GM23338 (cell line): ENCODE results near the gene HS6ST1. TPM values are rescaled to one million over a fixed set of nuclear protein-coding genes. Genes with fewer than 3 reads are reported as not detected.

Source experiments
- ATAC-seq: fragments of 200-7000 bp; cut with Tn5 transposase; 3 replicates; pipeline ENCODE4 v1.9.1; 2020
- DNase-seq: peaks from one replicate; pipeline ENCODE4 v3.0.0-alpha.2; 2015; ENCODE audit warnings: low spot score
- H2AFZ ChIP-seq: fragments of 200-600 bp; sonication (generic); 2 replicates; pipeline ENCODE4 v1.8.0; 2016; ENCODE audit warnings: antibody characterized with exemption, mild to moderate bottlenecking, moderate library complexity
- H3F3A ChIP-seq: fragments of 200-600 bp; sonication (generic); replicated peaks from 2 replicates; pipeline ENCODE4 v1.8.0; 2017; ENCODE audit warnings: antibody characterized with exemption, mixed run types, low read depth
- H3K27ac ChIP-seq: fragments of 200-600 bp; sonication (generic); 2 replicates; pipeline ENCODE4 v1.6.1; 2016; ENCODE audit warnings: low read depth
- H3K27me3 ChIP-seq: fragments of 200-600 bp; sonication (generic); 2 replicates; pipeline ENCODE4 v1.8.0; 2016; ENCODE audit warnings: mild to moderate bottlenecking, mixed run types, moderate library complexity; ENCODE audit not compliant: insufficient read depth
- H3K36me3 ChIP-seq: fragments of 200-600 bp; sonication (generic); 2 replicates; pipeline ENCODE4 v1.8.0; 2016; ENCODE audit warnings: mild to moderate bottlenecking; ENCODE audit not compliant: insufficient read depth
- H3K4me1 ChIP-seq: fragments of 200-600 bp; sonication (generic); 2 replicates; pipeline ENCODE4 v1.8.0; 2016; ENCODE audit warnings: mild to moderate bottlenecking, moderate library complexity; ENCODE audit not compliant: insufficient read depth
- H3K4me2 ChIP-seq: fragments of 200-600 bp; sonication (generic); 2 replicates; pipeline ENCODE4 v1.7.1; 2017; ENCODE audit warnings: mixed run types
- H3K4me3 ChIP-seq: fragments of 200-600 bp; sonication (generic); 2 replicates; pipeline ENCODE4 v1.6.1; 2016; ENCODE audit warnings: mixed run types
- H3K79me2 ChIP-seq: fragments of 200-600 bp; sonication (generic); replicated peaks from 2 replicates; pipeline ENCODE4 v1.8.0; 2017; ENCODE audit warnings: mild to moderate bottlenecking; ENCODE audit not compliant: insufficient read depth
- H3K9me2 ChIP-seq: fragments of 200-600 bp; sonication (generic); 2 replicates; pipeline ENCODE4 v1.8.0; 2017; ENCODE audit not compliant: insufficient read depth
- H4K20me1 ChIP-seq: fragments of 200-600 bp; sonication (generic); replicated peaks from 2 replicates; pipeline ENCODE4 v1.8.0; 2017; ENCODE audit warnings: mild to moderate bottlenecking; ENCODE audit not compliant: insufficient read depth
- H3K27ac Mint-ChIP-seq: 2 replicates; pipeline ENCODE4 v1.8.0; 2020; ENCODE audit warnings: inconsistent platforms, mild to moderate bottlenecking, moderate library complexity, mixed read lengths
- H3K27me3 Mint-ChIP-seq: 3 replicates; pipeline ENCODE4 v1.8.0; 2022; ENCODE audit warnings: low read depth, mild to moderate bottlenecking, moderate library complexity, mixed read lengths, inconsistent platforms; ENCODE audit not compliant: insufficient read depth, poor library complexity
- H3K36me3 Mint-ChIP-seq: 3 replicates; pipeline ENCODE4 v1.8.0; 2021; ENCODE audit warnings: low read depth, mild to moderate bottlenecking, inconsistent platforms, moderate library complexity, mixed read lengths
- H3K4me1 Mint-ChIP-seq: 3 replicates; pipeline ENCODE4 v1.8.0; 2020; ENCODE audit warnings: mild to moderate bottlenecking, inconsistent platforms, mixed read lengths
- H3K4me3 Mint-ChIP-seq: 3 replicates; pipeline ENCODE4 v1.8.0; 2021; ENCODE audit warnings: moderate library complexity, mild to moderate bottlenecking, inconsistent platforms, mixed read lengths
- H3K9me3 Mint-ChIP-seq: 3 replicates; pipeline ENCODE4 v1.8.0; 2020; ENCODE audit warnings: moderate library complexity, mild to moderate bottlenecking, inconsistent platforms, mixed read lengths
- EZH2 ChIP-seq: fragments of 200-600 bp; sonication (generic); IDR thresholded peaks from one replicate; pipeline ENCODE4 v1.8.0; 2017; ENCODE audit warnings: antibody characterized with exemption, mild to moderate bottlenecking, low read depth; ENCODE audit not compliant: unreplicated experiment
- EZH2phosphoT487 ChIP-seq: fragments of 200-600 bp; sonication (generic); IDR thresholded peaks from one replicate; pipeline ENCODE4 v1.8.1; 2018; ENCODE audit warnings: antibody characterized with exemption; ENCODE audit not compliant: unreplicated experiment
- NANOG ChIP-seq: IDR thresholded peaks from 2 replicates; pipeline ENCODE4 v1.6.1; 2016; ENCODE audit warnings: antibody characterized with exemption, borderline replicate concordance
- STAT1 ChIP-seq: IDR thresholded peaks from one replicate; pipeline ENCODE4 v1.6.1; 2016; ENCODE audit warnings: antibody characterized with exemption; ENCODE audit not compliant: unreplicated experiment
- polyA plus RNA-seq: library from polyadenylated mRNA; unstranded; fragments of >200 nt; fragmentation: Nextera tagmentation; extraction: Ambion mirVana; gene quantifications from 2 replicates; pipeline ENCODE4 v1.2.1, GENCODE V29; 2016
- total RNA-seq: library from RNA; depleted of rRNA; stranded (reverse); fragments of >200 nt; shearing (Covaris generic); gene quantifications from 2 replicates; pipeline ENCODE4 v1.2.3, GENCODE V29; 2014
- TF ChIP-seq, protein P1 (sequence below): fragments of 250-450 bp; sonication (Bioruptor Pico); IDR thresholded peaks from 2 replicates; pipeline ENCODE4 v1.5.0; 2020; ENCODE audit warnings: mild to moderate bottlenecking, moderate library complexity
- TF ChIP-seq, protein P2 (sequence below), 2 experiments: fragments of 200-600 bp in 1 of 2; sonication (generic) in 1 of 2; conservative IDR thresholded peaks; 2 replicates each; pipeline versions ENCODE4 v1.5.1 to v1.6.1; 2016 to 2017; ENCODE audit warnings: antibody characterized with exemption in 2 of 2, low read depth in 2 of 2, mild to moderate bottlenecking in 2 of 2, moderate library complexity in 1 of 2

The HS6ST1 gene
- total and polyA plus RNA-seq, 2 experiments from 2014 or later, result 21.1 to 106 TPM

DNA sequence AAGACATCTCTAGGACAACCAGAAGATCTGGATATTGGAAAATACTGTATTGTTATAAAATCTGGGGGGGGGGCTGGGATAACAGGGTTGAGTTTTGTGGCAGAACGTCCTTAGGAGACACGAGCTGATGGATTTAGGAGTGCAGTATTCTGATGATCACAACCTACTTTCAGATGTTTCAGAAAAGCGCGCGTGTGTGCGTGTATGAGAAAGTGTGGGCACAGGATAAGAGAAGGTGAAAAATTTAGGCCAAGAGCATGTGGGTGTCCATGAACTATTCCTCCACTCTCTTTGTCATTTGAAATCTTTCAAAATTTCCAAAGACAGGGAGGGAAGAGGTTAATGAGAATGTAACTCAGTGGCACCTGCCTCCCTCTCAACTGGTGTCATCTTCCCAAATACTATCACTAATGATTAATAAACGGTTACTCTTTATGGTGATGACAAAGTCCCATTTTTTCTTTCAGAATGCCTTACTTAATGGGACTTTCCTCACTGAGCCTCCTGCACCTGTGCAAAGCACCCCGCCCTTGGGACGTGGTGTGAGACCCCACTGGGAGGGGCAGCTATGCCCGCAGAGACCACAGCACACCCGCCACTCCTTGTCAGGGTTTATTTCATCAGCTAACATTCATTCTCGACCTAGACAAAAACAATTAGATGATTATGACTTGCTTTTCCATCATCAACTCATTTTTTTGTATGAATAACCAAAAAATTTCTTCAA lies 53.6 kb downstream of the HS6ST1 start:
- no peaks in the 10 kb centered on the region for H3K9me3 Mint-ChIP-seq
- H3K27ac ChIP-seq, result no peak overlapping the region
- H3K79me2 ChIP-seq, result no peaks in the 10 kb centered on the region
- H3K27me3 Mint-ChIP-seq, result peaks cover 24% of the 10 kb centered on the region
- ATAC-seq (no peak), DNase-seq (no peak)
- no peaks in the 10 kb centered on the region for H3K36me3 ChIP-seq
- no peak overlapping the region for H2AFZ ChIP-seq
- no peak overlapping the region for H3K4me3 ChIP-seq
- no peak overlapping the region for H3K4me2 ChIP-seq
- H3K9me2 ChIP-seq, result no peaks in the 10 kb centered on the region
- TF ChIP-seq, protein P1, sequence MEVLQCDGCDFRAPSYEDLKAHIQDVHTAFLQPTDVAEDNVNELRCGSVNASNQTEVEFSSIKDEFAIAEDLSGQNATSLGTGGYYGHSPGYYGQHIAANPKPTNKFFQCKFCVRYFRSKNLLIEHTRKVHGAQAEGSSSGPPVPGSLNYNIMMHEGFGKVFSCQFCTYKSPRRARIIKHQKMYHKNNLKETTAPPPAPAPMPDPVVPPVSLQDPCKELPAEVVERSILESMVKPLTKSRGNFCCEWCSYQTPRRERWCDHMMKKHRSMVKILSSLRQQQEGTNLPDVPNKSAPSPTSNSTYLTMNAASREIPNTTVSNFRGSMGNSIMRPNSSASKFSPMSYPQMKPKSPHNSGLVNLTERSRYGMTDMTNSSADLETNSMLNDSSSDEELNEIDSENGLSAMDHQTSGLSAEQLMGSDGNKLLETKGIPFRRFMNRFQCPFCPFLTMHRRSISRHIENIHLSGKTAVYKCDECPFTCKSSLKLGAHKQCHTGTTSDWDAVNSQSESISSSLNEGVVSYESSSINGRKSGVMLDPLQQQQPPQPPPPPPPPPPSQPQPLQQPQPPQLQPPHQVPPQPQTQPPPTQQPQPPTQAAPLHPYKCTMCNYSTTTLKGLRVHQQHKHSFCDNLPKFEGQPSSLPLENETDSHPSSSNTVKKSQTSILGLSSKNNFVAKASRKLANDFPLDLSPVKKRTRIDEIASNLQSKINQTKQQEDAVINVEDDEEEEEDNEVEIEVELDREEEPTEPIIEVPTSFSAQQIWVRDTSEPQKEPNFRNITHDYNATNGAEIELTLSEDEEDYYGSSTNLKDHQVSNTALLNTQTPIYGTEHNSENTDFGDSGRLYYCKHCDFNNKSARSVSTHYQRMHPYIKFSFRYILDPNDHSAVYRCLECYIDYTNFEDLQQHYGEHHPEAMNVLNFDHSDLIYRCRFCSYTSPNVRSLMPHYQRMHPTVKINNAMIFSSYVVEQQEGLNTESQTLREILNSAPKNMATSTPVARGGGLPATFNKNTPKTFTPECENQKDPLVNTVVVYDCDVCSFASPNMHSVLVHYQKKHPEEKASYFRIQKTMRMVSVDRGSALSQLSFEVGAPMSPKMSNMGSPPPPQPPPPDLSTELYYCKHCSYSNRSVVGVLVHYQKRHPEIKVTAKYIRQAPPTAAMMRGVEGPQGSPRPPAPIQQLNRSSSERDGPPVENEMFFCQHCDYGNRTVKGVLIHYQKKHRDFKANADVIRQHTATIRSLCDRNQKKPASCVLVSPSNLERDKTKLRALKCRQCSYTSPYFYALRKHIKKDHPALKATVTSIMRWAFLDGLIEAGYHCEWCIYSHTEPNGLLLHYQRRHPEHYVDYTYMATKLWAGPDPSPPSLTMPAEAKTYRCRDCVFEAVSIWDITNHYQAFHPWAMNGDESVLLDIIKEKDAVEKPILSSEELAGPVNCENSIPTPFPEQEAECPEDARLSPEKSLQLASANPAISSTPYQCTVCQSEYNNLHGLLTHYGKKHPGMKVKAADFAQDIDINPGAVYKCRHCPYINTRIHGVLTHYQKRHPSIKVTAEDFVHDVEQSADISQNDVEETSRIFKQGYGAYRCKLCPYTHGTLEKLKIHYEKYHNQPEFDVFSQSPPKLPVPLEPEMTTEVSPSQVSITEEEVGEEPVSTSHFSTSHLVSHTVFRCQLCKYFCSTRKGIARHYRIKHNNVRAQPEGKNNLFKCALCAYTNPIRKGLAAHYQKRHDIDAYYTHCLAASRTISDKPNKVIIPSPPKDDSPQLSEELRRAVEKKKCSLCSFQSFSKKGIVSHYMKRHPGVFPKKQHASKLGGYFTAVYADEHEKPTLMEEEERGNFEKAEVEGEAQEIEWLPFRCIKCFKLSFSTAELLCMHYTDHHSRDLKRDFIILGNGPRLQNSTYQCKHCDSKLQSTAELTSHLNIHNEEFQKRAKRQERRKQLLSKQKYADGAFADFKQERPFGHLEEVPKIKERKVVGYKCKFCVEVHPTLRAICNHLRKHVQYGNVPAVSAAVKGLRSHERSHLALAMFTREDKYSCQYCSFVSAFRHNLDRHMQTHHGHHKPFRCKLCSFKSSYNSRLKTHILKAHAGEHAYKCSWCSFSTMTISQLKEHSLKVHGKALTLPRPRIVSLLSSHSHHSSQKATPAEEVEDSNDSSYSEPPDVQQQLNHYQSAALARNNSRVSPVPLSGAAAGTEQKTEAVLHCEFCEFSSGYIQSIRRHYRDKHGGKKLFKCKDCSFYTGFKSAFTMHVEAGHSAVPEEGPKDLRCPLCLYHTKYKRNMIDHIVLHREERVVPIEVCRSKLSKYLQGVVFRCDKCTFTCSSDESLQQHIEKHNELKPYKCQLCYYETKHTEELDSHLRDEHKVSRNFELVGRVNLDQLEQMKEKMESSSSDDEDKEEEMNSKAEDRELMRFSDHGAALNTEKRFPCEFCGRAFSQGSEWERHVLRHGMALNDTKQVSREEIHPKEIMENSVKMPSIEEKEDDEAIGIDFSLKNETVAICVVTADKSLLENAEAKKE, result no peak
- TF ChIP-seq EZH2, result no peak
- TF ChIP-seq STAT1, result no peak
- TF ChIP-seq, protein P2, sequence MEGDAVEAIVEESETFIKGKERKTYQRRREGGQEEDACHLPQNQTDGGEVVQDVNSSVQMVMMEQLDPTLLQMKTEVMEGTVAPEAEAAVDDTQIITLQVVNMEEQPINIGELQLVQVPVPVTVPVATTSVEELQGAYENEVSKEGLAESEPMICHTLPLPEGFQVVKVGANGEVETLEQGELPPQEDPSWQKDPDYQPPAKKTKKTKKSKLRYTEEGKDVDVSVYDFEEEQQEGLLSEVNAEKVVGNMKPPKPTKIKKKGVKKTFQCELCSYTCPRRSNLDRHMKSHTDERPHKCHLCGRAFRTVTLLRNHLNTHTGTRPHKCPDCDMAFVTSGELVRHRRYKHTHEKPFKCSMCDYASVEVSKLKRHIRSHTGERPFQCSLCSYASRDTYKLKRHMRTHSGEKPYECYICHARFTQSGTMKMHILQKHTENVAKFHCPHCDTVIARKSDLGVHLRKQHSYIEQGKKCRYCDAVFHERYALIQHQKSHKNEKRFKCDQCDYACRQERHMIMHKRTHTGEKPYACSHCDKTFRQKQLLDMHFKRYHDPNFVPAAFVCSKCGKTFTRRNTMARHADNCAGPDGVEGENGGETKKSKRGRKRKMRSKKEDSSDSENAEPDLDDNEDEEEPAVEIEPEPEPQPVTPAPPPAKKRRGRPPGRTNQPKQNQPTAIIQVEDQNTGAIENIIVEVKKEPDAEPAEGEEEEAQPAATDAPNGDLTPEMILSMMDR (conservative IDR thresholded peaks at IDR 0.05; ENCODE audit: low read depth in 2 of 2), result no peak
- TF ChIP-seq NANOG, result no peak
- no peak for TF ChIP-seq EZH2phosphoT487
- H3K4me1 Mint-ChIP-seq, result peaks cover 17% of the 10 kb centered on the region
- H3K27ac Mint-ChIP-seq, result no peak overlapping the region
- no peak overlapping the region for H3K4me3 Mint-ChIP-seq
- H3K36me3 Mint-ChIP-seq, result peaks cover 8% of the 10 kb centered on the region; the same call in 2 of the 3 replicates
- 0 out of 2 replicates have a peak, but pooled peaks cover 4% of the 10 kb centered on the region for H3K4me1 ChIP-seq
- H3K27me3 ChIP-seq, result no peaks in the 10 kb centered on the region
- 0 out of 2 replicates have a peak, but pooled peaks cover 2% of the 10 kb centered on the region for H3F3A ChIP-seq
- no peaks in the 10 kb centered on the region; the same call in 1 of the 2 replicates for H4K20me1 ChIP-seq
